OCI-LY3 (cell line): Measurements from ENCODE around the gene LRP5.

Source experiments
- H2AFZ ChIP-seq: fragments of 200-600, 300-600 bp; shearing (Covaris generic); 2 replicates; pipeline ENCODE4 v1.6.0; 2014; ENCODE audit warnings: antibody characterized with exemption, low read depth, low read length
- H3K27ac ChIP-seq: fragments of 200-600, 300-600 bp; sonication (generic); 2 replicates; pipeline ENCODE4 v1.5.1; 2014; ENCODE audit warnings: mild to moderate bottlenecking, low read length, moderate library complexity, mixed read lengths
- H3K27me3 ChIP-seq: fragments of 200-600, 300-600 bp; sonication (generic); 2 replicates; pipeline ENCODE4 v1.6.1; 2014; ENCODE audit warnings: low read depth, low read length, mixed read lengths
- H3K36me3 ChIP-seq: fragments of 200-600, 300-600 bp; sonication (generic); replicated peaks from 2 replicates; pipeline ENCODE3; 2014; ENCODE audit warnings: low read depth, low read length, mixed read lengths
- H3K4me1 ChIP-seq: fragments of 300-600, 200-600 bp; sonication (generic); 2 replicates; pipeline ENCODE4 v1.6.1; 2014; ENCODE audit warnings: low read length, mixed read lengths
- H3K4me2 ChIP-seq: fragments of 200-600, 300-600 bp; sonication (generic); 2 replicates; pipeline ENCODE4 v1.6.1; 2014; ENCODE audit warnings: low read length, mixed read lengths
- H3K4me3 ChIP-seq: fragments of 300-600, 200-600 bp; sonication (generic); 2 replicates; pipeline ENCODE4 v1.5.1; 2014; ENCODE audit warnings: antibody characterized with exemption, mild to moderate bottlenecking, low read length, moderate library complexity
- H3K79me2 ChIP-seq: fragments of 300-600, 200-600 bp; shearing (Covaris generic); 2 replicates; pipeline ENCODE4 v1.6.1; 2014; ENCODE audit warnings: mild to moderate bottlenecking, low read length, mixed read lengths
- H3K9ac ChIP-seq: fragments of 300-600, 200-600 bp; shearing (Covaris generic); 2 replicates; pipeline ENCODE4 v1.6.0; 2014; ENCODE audit warnings: mild to moderate bottlenecking, low read length, moderate library complexity
- H3K9me3 ChIP-seq: fragments of 200-600, 300-600 bp; shearing (Covaris generic); 2 replicates; pipeline ENCODE4 v1.6.1; 2014; ENCODE audit warnings: low read length, mixed read lengths; ENCODE audit not compliant: insufficient read depth
- H4K20me1 ChIP-seq: fragments of 200-600, 300-600 bp; sonication (generic); 2 replicates; pipeline ENCODE4 v1.6.1; 2016; ENCODE audit warnings: low read length, mixed read lengths; ENCODE audit not compliant: insufficient read depth
- CTCF ChIP-seq: fragments of 200-600, 300-600 bp; sonication (generic); IDR thresholded peaks from 2 replicates; pipeline ENCODE4 v1.5.1; 2014; ENCODE audit warnings: antibody characterized with exemption, low read length, low read depth
- EZH2phosphoT487 ChIP-seq: fragments of 200-600 bp; shearing (Covaris generic); IDR thresholded peaks from 2 replicates; pipeline ENCODE4 v1.6.1; 2018; ENCODE audit warnings: antibody characterized with exemption, mixed run types, low read depth

The LRP5 gene

GRCh38 chr11:68275721-68276507 is 36.5 kb upstream of the LRP5 start:
- H3K36me3 ChIP-seq = peaks cover 13% of the 10 kb centered on the region
- no peaks in the 10 kb centered on the region for H3K27me3 ChIP-seq
- no peak overlapping the region for H3K27ac ChIP-seq
- peaks cover 14% of the 10 kb centered on the region for H3K79me2 ChIP-seq
- H2AFZ ChIP-seq = no peak overlapping the region
- H3K9ac ChIP-seq = no peak overlapping the region
- no peak overlapping the region for H3K4me2 ChIP-seq
- peaks cover 14% of the 10 kb centered on the region for H3K9me3 ChIP-seq
- H3K4me1 ChIP-seq = peaks cover 16% of the 10 kb centered on the region
- no peak overlapping the region for H3K4me3 ChIP-seq
- TF ChIP-seq CTCF (no peak), EZH2phosphoT487 (no peak)
- H4K20me1 ChIP-seq = no peaks in the 10 kb centered on the region

GRCh38 chr11:68276861-68277260 is 35.5 kb upstream of the LRP5 start:
- TF ChIP-seq CTCF (no peak), EZH2phosphoT487 (no peak)
- peaks cover 13% of the 10 kb centered on the region for H3K36me3 ChIP-seq
- no peak overlapping the region for H3K27ac ChIP-seq
- H3K4me2 ChIP-seq = no peak overlapping the region
- H3K4me3 ChIP-seq = no peak overlapping the region
- H3K9ac ChIP-seq = no peak overlapping the region
- H3K4me1 ChIP-seq = peaks cover 19% of the 10 kb centered on the region
- H3K27me3 ChIP-seq = no peaks in the 10 kb centered on the region
- H3K79me2 ChIP-seq = peaks cover 6% of the 10 kb centered on the region
- no peak overlapping the region for H2AFZ ChIP-seq
- peaks cover 14% of the 10 kb centered on the region for H3K9me3 ChIP-seq
- H4K20me1 ChIP-seq = no peaks in the 10 kb centered on the region

GRCh38 chr11:68279676-68280075 is 32.7 kb upstream of the LRP5 start:
- H3K4me1 ChIP-seq = peaks cover 13% of the 10 kb centered on the region
- TF ChIP-seq CTCF (no peak), EZH2phosphoT487 (no peak)
- H3K4me3 ChIP-seq = no peak overlapping the region
- no peak overlapping the region for H3K4me2 ChIP-seq
- no peaks in the 10 kb centered on the region for H3K27me3 ChIP-seq
- no peak overlapping the region for H3K27ac ChIP-seq
- H3K36me3 ChIP-seq = peaks cover 1% of the 10 kb centered on the region
- H4K20me1 ChIP-seq = no peaks in the 10 kb centered on the region
- H3K9ac ChIP-seq = no peak overlapping the region
- H3K9me3 ChIP-seq = peaks cover 2% of the 10 kb centered on the region
- no peaks in the 10 kb centered on the region for H3K79me2 ChIP-seq
- H2AFZ ChIP-seq = no peak overlapping the region

GRCh38 chr11:68282141-68282860 is 30.1 kb upstream of the LRP5 start:
- Histone ChIP-seq H3K4me1 (peaks cover 13% of the 10 kb centered on the region), H3K9me3 (0 out of 2 replicates have a peak, but pooled peaks cover 5% of the 10 kb centered on the region), H3K36me3 (no peaks in the 10 kb centered on the region), H3K79me2 (no peaks in the 10 kb centered on the region), H2AFZ (peak overlapping the region; percentile 56), H4K20me1 (no peaks in the 10 kb centered on the region), H3K9ac (peak overlapping the region; percentile 2; the same call in 1 of the 2 replicates), H3K27me3 (no peaks in the 10 kb centered on the region), H3K4me2 (peak overlapping the region; percentile 49), H3K4me3 (peak overlapping the region; percentile 37), H3K27ac (peak overlapping the region; percentile 1)
- TF ChIP-seq EZH2phosphoT487 = no peak
